ENCODE measurements around the gene SCGB1C2.
A peak's percentile ranks its signal among the peaks of the same experiment; 100 is the strongest.
"Not testable (repeated sequence)": the region's sequence is repeated elsewhere in the genome, so short reads cannot be mapped to it uniquely, and the experiment has no call there.

SCGB1C2 gene

GRCh38 chr17:137166-137807 lies at the start of gene SCGB1C2:
Gene SCGB1C2 (plus strand): TSS chr17:137569. CDS start chr17:137591, 22 bp downstream.
- DNase-seq = not testable (repeated sequence)

DNA sequence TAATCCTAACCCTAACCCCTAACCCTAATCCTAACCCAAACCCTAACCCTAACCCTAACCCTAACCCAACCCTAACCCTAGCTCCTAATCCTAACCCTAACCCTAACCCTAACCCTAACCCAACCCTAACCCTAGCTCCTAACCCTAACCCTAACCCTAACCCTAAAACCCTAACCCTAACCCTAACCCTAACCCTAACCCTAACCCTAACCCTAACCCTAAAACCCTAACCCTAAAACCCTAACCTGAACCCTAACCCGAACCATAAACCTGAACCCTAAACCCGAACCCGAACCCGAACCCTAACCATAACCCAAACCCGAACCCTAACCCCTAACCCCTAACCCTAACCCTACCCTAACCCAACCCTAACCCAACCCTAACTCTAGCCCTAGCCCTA lies 24.3 kb upstream of the SCGB1C2 start:
- DNase-seq = not testable (repeated sequence)

DNA sequence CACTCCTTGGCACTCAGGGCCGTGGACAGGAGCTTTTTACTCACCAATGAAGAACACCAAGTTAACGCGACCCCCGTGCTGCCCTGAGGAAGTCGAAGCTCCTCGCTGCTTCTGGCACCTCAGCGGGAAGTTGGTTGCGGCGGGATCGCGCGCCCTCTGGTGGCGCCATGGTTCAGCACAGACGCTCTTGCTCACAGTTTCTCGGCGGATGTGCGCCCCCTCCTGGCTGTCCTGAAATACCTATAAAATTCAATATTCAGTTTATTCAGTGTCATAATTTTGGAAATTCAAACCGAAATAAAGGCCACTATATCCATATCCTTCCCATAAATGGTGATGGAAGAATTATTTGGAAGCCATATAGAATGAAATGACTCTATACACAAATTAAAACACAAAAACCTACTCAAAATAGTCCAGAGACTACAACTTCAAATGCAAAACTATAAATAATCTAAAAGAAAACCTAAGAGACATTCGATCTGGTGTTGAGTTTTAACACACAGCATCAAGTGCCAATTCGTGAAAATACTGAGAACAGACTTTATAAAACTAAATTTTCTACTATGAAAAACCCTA lies 18.9 kb upstream of the SCGB1C2 start:
- DNase-seq = not testable (repeated sequence)

DNA sequence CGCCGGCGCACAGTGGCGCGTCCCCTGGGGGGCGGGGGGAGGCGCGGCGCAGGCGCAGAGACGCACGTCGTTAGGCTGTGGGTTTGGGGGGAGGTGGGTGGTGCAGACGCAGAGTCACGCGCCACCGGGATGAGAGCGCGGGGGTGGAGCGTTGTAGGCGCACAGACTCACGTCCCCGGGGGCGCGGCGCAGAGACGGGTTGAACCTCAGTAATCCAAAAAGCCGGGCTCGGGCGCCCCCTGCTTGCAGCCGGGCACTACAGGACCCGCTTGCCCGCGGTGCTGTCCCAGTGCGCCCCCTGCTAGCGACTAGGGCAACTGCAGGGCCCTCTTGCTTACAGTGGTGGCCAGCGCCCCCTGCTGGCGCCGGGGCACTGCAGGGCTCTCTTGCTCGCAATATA lies 3.4 kb upstream of the SCGB1C2 start:
- not testable (repeated sequence) for DNase-seq

- not testable (repeated sequence) for DNase-seq
These were observed 3.0 kb upstream of the SCGB1C2 start for GRCh38 chr17:134332-134785.

- not testable (repeated sequence) for DNase-seq
These were observed 2.3 kb upstream of the SCGB1C2 start for GRCh38 chr17:135022-135421.

- not testable (repeated sequence) for DNase-seq
These were observed 1.5 kb upstream of the SCGB1C2 start for GRCh38 chr17:135895-136294.

- not testable (repeated sequence) for DNase-seq
These were observed 838 bp upstream of the SCGB1C2 start for GRCh38 chr17:136531-136930.

DNA sequence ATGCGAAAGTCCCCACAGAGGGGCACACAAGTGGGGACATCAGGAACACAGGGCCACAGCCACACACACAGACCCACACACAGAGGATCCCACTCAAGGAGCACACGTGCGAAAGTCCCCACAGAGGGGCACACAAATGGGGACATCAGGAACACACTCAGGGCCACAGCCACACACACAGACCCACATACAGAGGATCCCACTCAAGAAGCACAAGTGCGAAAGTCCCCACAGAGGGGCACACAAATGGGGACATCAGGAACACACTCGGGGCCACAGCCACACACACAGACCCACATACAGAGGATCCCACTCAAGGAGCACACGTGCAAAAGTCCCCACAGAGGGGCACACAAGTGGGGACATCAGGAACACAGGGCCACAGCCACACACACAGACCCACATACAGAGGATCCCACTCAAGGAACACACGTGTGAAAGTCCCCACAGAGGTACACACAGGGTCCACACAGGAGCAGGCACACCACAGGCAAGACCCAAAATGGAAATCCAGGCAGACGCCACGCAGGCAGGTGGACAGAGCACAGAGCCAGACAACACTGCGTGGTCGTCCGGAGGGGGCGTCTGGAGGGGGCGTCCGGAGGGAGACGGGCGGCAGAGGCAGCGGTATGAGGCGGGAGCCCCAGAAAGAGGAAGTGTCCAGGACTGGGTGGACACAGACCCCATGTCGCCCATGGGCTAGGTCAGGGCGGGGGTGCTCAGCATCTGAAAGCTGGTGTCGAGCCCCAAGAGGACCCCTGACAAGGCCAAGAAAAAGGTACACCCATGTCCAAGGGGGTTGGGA lies 2.2 kb downstream of the SCGB1C2 start:
- DNase-seq = not testable (repeated sequence)

GRCh38 chr17:142102-142661 lies 4.8 kb downstream of the SCGB1C2 start:
- peak; percentile 98 for DNase-seq

- DNase-seq = peak; percentile 49
These were observed 5.8 kb downstream of the SCGB1C2 start for GRCh38 chr17:142876-143784.

DNA sequence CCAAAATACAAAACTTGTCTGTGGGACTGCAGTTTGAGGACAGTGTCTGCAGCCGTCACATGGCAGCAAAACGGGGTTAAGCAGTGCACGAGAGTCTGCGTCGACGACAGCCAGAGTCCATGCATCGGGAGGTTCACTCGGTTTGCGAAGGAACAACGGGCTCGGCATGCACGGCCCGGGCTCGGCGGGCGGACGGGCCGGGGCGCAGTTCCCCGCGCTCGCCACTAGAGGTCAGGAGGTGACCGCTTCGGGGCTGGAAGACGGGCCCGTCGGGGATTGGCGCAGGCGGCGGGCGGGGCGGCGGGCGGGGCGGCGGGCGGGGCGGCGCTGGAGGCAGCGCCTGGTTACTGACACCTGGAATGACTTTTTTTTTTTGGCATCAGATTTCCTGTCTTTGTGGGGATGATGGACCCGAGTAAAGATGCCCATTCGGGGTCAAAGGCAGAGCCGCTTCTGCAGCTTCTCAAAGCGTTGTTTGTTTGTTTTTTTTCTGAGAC lies 6.5 kb downstream of the SCGB1C2 start:
- DNase-seq = peak; percentile 88

DNA sequence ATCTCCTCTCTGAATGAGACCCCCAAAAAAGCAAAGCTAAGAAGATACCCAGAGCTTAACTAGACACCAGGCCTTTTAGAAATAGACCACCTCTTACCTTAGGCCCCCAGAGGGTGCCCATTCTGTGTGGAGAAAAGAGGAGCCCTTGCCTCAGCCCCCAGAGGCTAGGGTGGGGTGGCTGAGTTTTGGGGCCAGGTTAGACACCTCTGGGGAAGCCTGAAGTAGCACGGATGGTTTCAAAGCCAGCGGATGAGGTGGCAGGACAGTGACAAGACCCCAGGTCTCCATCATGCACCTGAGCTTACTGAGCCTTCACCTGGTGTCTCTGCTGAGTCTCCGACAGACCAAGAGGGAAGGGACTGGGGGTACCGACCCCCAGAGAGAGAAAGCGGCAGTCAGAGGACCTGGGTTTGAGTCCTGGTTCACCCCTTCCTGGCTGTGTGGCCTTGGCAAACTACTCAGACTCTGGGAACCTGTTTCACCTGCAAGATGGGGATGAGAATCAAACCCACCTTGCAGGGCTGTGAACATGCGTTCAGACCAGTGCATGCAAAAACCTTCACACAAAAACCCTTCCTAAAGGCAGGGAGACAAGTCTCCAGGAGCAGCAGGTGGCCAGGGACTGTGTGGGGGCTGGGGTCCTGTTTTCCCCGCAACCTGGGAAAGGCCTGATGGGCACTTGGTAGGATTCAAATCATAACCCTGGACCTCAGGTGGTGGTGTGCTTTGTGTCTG lies 7.7 kb downstream of the SCGB1C2 start:
- no peak for DNase-seq

GRCh38 chr17:145671-146541 lies 8.5 kb downstream of the SCGB1C2 start:
- DNase-seq = peak; percentile 25

DNA sequence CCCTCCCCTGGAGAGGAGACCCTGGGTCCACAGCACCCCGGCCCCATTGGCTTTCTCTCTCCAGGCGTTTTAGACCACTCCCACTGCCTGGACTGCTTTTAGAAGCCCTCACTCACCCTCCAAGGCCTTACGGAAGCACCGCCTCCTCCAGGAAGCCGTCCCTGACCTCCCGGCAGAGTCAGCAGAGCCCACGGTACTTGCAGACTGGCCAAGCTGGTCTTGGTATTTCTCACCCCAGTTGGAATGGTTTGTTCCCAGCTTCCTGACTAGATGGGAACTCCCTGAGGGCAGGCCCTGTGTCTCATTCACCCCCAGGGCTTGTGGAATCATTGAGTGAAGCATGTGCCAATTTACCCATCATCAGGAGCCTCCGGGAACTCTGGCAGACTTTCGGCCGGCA lies 9.2 kb downstream of the SCGB1C2 start:
- DNase-seq = no peak

DNA sequence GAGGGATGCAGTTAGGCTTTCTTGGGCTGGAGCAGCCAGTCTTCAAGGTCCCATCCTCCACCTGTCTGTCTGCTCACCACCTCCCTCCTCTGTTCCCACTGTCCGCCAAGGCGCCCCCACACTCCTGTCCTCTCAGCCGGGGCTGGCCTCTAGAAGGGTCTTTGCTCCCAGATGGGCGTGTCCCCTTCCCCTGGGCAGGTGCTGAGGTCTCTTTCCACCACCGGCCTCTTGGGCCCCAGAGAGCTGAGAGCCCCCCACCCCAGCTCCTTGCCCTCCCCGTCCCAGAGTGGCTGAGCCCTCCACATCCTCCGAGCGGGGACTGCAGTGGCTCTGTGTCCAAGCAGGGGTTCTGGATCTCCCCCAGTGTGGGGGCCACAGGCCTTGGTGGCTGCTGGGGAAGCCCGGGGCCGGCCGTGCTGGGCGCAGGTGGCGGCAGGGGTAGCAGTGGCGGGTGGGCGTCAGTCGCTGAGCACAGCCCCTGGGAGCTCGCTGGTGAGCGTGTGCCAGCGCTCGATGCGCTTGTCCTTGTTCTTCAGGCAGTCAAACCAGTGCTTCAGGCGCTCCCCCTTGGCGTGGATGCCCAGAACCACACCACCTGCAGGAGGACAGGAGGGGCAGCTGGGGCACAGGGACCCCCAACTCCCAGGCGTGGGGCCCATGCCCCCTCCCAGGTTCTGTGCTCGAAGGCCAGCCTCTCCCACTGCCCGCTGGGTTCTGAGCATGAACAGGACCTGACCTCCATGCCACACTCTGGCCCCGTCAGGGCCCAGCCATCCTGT lies 9.8 kb downstream of the SCGB1C2 start:
- DNase-seq = no peak

GRCh38 chr17:147796-148740 lies 10.7 kb downstream of the SCGB1C2 start:
- DNase-seq = no peak

- DNase-seq = no peak
These were observed 11.4 kb downstream of the SCGB1C2 start for GRCh38 chr17:148757-149156.

All from NCI-H82 (cell line).